ENCODE measurements around the gene CPT2.
"Not testable (repeated sequence)": the region's sequence is repeated elsewhere in the genome, so short reads cannot be mapped to it uniquely, and the experiment has no call there.

GRCh38 chr1:53205496-53205895 is 8.9 kb downstream of the CPT2 start:
- TF ChIP-seq CTCF (conservative IDR thresholded peaks at IDR 0.05 in 1 of 2, IDR thresholded peaks at IDR 0.05 in 1 of 2; ENCODE audit: low read depth in 1 of 2, low read length in 2 of 2); EZH2 (IDR thresholded peaks at IDR 0.05; ENCODE audit: low read length, missing control alignments): not testable (repeated sequence)
